Ectodermal cell (in vitro differentiated cells): ENCODE data around the gene GSTA5.
"Not testable (repeated sequence)": the region's sequence is repeated elsewhere in the genome, so short reads cannot be mapped to it uniquely, and the experiment has no call there.

ENCODE experiments used
- H3K27ac ChIP-seq: 2 replicates; pipeline ENCODE4 v1.7.0; 2013; ENCODE audit warnings: mild to moderate bottlenecking, low read depth, low read length; ENCODE audit not compliant: insufficient read depth, poor library complexity, severe bottlenecking
- H3K27me3 ChIP-seq: 2 replicates; pipeline ENCODE4 v1.7.0; 2013; ENCODE audit warnings: mild to moderate bottlenecking, low read length; ENCODE audit not compliant: insufficient read depth, control insufficient read depth, poor library complexity, severe bottlenecking
- H3K36me3 ChIP-seq: one replicate; pipeline ENCODE4 v1.7.0; 2013; ENCODE audit warnings: low read length; ENCODE audit not compliant: control insufficient read depth, insufficient read depth
- H3K4me1 ChIP-seq: one replicate; pipeline ENCODE4 v1.7.0; 2013; ENCODE audit warnings: low read length; ENCODE audit not compliant: control insufficient read depth, insufficient read depth
- H3K4me3 ChIP-seq: 2 replicates; pipeline ENCODE4 v1.7.0; 2013; ENCODE audit warnings: low read depth, low read length, control low read depth; ENCODE audit not compliant: insufficient read depth
- H3K9me3 ChIP-seq: 2 replicates; pipeline ENCODE4 v1.7.0; 2013; ENCODE audit warnings: mild to moderate bottlenecking, low read length, moderate library complexity; ENCODE audit not compliant: control insufficient read depth
- WGBS, 2 experiments: methylation state at CpG; one replicate each; pipeline ENCODE4 v1.1.7; 2013; ENCODE audit warnings: missing lambda C conversion rate in 2 of 2; 5-methylcytosine and 5-hydroxymethylcytosine counted together

The GSTA5 gene

GRCh38 chr6:52794366-52794765 is 46.2 kb downstream of the GSTA5 start:
- H3K27ac ChIP-seq, H3K27me3 ChIP-seq, H3K36me3 ChIP-seq, H3K4me3 ChIP-seq, H3K9me3 ChIP-seq, H3K4me1 ChIP-seq: not testable (repeated sequence)
- WGBS, 2 experiments: 95 to 97% methylated on average over 2 of the region's 2 CpGs

- Histone ChIP-seq H3K27ac (no peak overlapping the region), H3K4me1 (no peaks in the 10 kb centered on the region), H3K36me3 (no peaks in the 10 kb centered on the region), H3K9me3 (no peaks in the 10 kb centered on the region), H3K27me3 (no peaks in the 10 kb centered on the region), H3K4me3 (no peak overlapping the region)
- 0 to 6% methylated on average over 1 of the region's 1 CpG for WGBS, 2 experiments
Observed at GRCh38 chr6:52790861-52791260, 49.8 kb downstream of the GSTA5 start.

- not testable (repeated sequence) for H3K4me3 ChIP-seq, H3K9me3 ChIP-seq, H3K4me1 ChIP-seq, H3K27me3 ChIP-seq, H3K36me3 ChIP-seq, H3K27ac ChIP-seq
- WGBS, 2 experiments: 98 to 100% methylated on average over 1 of the region's 1 CpG
Observed at GRCh38 chr6:52789658-52790057, 51.0 kb downstream of the GSTA5 start.

- Histone ChIP-seq H3K27ac (no peak overlapping the region), H3K9me3 (no peaks in the 10 kb centered on the region), H3K4me1 (no peaks in the 10 kb centered on the region), H3K4me3 (no peak overlapping the region), H3K36me3 (no peaks in the 10 kb centered on the region), H3K27me3 (no peaks in the 10 kb centered on the region)
- 93 to 96% methylated on average over 1 to 2 of the region's 3 CpGs for WGBS, 2 experiments
Observed at GRCh38 chr6:52788478-52788877, 52.1 kb downstream of the GSTA5 start.

- H3K4me3 ChIP-seq: no peak overlapping the region
- H3K27me3 ChIP-seq: no peaks in the 10 kb centered on the region
- 66 to 95% methylated on average over 1 to 2 of the region's 3 CpGs for WGBS, 2 experiments
- no peaks in the 10 kb centered on the region for H3K9me3 ChIP-seq
- no peaks in the 10 kb centered on the region for H3K36me3 ChIP-seq
- no peak overlapping the region for H3K27ac ChIP-seq
- no peaks in the 10 kb centered on the region for H3K4me1 ChIP-seq
Observed at GRCh38 chr6:52787917-52788316, 52.7 kb downstream of the GSTA5 start.

GRCh38 chr6:52786249-52786956 is 54.2 kb downstream of the GSTA5 start:
- Histone ChIP-seq H3K4me1 (no peaks in the 10 kb centered on the region), H3K27ac (no peak overlapping the region), H3K9me3 (no peaks in the 10 kb centered on the region), H3K36me3 (no peaks in the 10 kb centered on the region), H3K4me3 (no peak overlapping the region), H3K27me3 (no peaks in the 10 kb centered on the region)
- 96% methylated on average over 24 of the region's 24 CpGs for WGBS, 2 experiments

- not testable (repeated sequence) for H3K36me3 ChIP-seq, H3K9me3 ChIP-seq, H3K27me3 ChIP-seq, H3K27ac ChIP-seq, H3K4me1 ChIP-seq, H3K4me3 ChIP-seq
- 85 to 89% methylated on average over 2 of the region's 3 CpGs for WGBS, 2 experiments
Observed at GRCh38 chr6:52782696-52783274, 57.8 kb downstream of the GSTA5 start.

GRCh38 chr6:52782209-52782608 is 58.4 kb downstream of the GSTA5 start:
- not testable (repeated sequence) for H3K4me3 ChIP-seq, H3K36me3 ChIP-seq, H3K9me3 ChIP-seq, H3K27me3 ChIP-seq, H3K27ac ChIP-seq, H3K4me1 ChIP-seq
